ENCODE data around the gene PRKAB1. TPM values are rescaled to one million over a fixed set of nuclear protein-coding genes. Genes with fewer than 3 reads are reported as not detected.
"Not testable (repeated sequence)": the region's sequence is repeated elsewhere in the genome, so short reads cannot be mapped to it uniquely, and the experiment has no call there.

The PRKAB1 gene, protein sequence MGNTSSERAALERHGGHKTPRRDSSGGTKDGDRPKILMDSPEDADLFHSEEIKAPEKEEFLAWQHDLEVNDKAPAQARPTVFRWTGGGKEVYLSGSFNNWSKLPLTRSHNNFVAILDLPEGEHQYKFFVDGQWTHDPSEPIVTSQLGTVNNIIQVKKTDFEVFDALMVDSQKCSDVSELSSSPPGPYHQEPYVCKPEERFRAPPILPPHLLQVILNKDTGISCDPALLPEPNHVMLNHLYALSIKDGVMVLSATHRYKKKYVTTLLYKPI
- 26.5 and 32.5 TPM in 2 replicates for total RNA-seq (ENCODE audit: low replicate concordance)
- long read RNA-seq, full-length matches to known transcripts, result 117 of 124 reads
- long read RNA-seq, partial matches to known transcripts, result 2 of 124 reads
- long read RNA-seq, other reads (novel, unspliced or antisense), result 5 of 124 reads

- H3K27ac Mint-ChIP-seq, result peak within 1 kb of the TSS; percentile 85
- H3K4me3 Mint-ChIP-seq, result peak within 1 kb of the TSS; percentile 94
- H3K27me3 Mint-ChIP-seq, result peaks cover 4% of the 10 kb centered on the region
- peaks cover 12% of the 10 kb centered on the region for H3K36me3 Mint-ChIP-seq
- peak; percentile 96 for TF ChIP-seq CTCF (conservative IDR thresholded peaks at IDR 0.05)
- peaks cover 24% of the 10 kb centered on the region for H3K4me1 Mint-ChIP-seq (ENCODE audit: unreplicated experiment)
- no peaks in the 10 kb centered on the region for H3K9me3 Mint-ChIP-seq
- DNase-seq (ENCODE audit: extremely low spot score, unreplicated experiment), result peak; percentile 98
Observed at GRCh38 chr12:119667577-119668323, at the start of gene PRKAB1. TSS of gene PRKAB1 (plus strand) at chr12:119668133. CDS start at chr12:119668245, 112 bp downstream.

- H3K4me1 Mint-ChIP-seq (ENCODE audit: unreplicated experiment); H3K36me3 Mint-ChIP-seq; DNase-seq (ENCODE audit: extremely low spot score, unreplicated experiment); H3K9me3 Mint-ChIP-seq; H3K4me3 Mint-ChIP-seq; H3K27ac Mint-ChIP-seq: not testable (repeated sequence)
- peaks cover 46% of the 10 kb centered on the region for H3K27me3 Mint-ChIP-seq
Observed at GRCh38 chr12:119618328-119618896, 49.5 kb upstream of the PRKAB1 start.

DNA sequence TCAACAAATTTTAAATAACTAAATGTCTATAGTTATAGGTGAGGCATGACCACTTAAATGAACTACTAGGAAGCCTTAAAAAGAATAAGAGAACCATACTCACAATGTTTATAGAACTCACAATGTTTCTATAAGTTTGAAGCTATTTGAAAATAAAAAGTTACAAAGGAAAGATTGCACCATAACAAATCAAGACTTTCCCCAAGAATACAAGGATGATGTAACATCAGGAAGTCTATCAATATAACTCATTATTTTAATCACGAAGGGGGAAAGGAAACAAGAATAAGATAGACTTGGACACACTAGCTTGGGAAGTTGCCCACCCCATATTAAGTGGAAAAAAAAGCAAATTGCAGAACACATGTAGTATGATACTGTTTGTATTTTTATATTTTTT is 47.4 kb upstream of the PRKAB1 start:
- Mint-ChIP-seq H3K27me3 (peaks cover 46% of the 10 kb centered on the region), H3K27ac (no peak overlapping the region), H3K9me3 (no peaks in the 10 kb centered on the region), H3K4me3 (no peak overlapping the region), H3K4me1 (ENCODE audit: unreplicated experiment) (no peaks in the 10 kb centered on the region), H3K36me3 (no peaks in the 10 kb centered on the region)
- TF ChIP-seq CTCF (conservative IDR thresholded peaks at IDR 0.05), result no peak
- DNase-seq (ENCODE audit: extremely low spot score, unreplicated experiment), result no peak

DNA sequence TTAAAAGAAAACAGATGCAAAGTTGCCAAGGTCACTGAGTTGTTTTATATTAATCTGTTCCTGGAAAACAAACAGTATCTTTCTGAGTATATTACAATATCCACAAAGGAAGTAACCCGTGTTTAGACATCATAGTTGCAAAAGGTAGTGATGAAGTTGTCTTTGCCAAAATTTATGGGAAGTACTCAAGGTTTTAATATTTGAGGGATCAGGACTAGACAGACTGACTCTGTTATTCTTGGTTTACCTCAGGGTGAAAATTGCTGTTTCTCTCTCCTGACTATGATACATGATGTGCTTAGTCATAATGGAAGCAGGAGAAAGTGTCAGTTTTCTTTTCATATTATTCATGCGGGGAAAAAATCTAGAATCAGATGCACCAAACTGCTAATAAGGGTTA is 46.1 kb upstream of the PRKAB1 start:
- Mint-ChIP-seq H3K36me3 (no peaks in the 10 kb centered on the region), H3K27me3 (peaks cover 41% of the 10 kb centered on the region), H3K27ac (no peak overlapping the region), H3K4me3 (no peak overlapping the region), H3K9me3 (no peaks in the 10 kb centered on the region), H3K4me1 (ENCODE audit: unreplicated experiment) (no peaks in the 10 kb centered on the region)
- DNase-seq (ENCODE audit: extremely low spot score, unreplicated experiment), result no peak
- TF ChIP-seq CTCF (conservative IDR thresholded peaks at IDR 0.05), result no peak

GRCh38 chr12:119624966-119625365 is 43.0 kb upstream of the PRKAB1 start:
- Mint-ChIP-seq H3K36me3 (no peaks in the 10 kb centered on the region), H3K9me3 (no peaks in the 10 kb centered on the region), H3K4me3 (no peak overlapping the region), H3K27me3 (peaks cover 33% of the 10 kb centered on the region), H3K27ac (no peak overlapping the region), H3K4me1 (ENCODE audit: unreplicated experiment) (no peaks in the 10 kb centered on the region)
- TF ChIP-seq CTCF (conservative IDR thresholded peaks at IDR 0.05), result no peak
- DNase-seq (ENCODE audit: extremely low spot score, unreplicated experiment), result no peak

All from type B pancreatic cell (in vitro differentiated cells).